GM12801 (cell line): ENCODE data around the gene KPNA4.

ENCODE experiments used
- CTCF ChIP-seq: IDR thresholded peaks from one replicate; pipeline ENCODE4 v1.5.1; 2011; ENCODE audit warnings: control low read depth; ENCODE audit not compliant: insufficient read length; ENCODE audit errors: extremely low read depth

The KPNA4 gene

GRCh38 chr3:160602259-160602658, 36.9 kb upstream of the KPNA4 start:
- no peak for TF ChIP-seq CTCF

- no peak for TF ChIP-seq CTCF
These were observed 35.9 kb upstream of the KPNA4 start for GRCh38 chr3:160601288-160601687.

- no peak for TF ChIP-seq CTCF
These were observed 33.5 kb upstream of the KPNA4 start for GRCh38 chr3:160598865-160599264.

GRCh38 chr3:160588023-160588422, 22.7 kb upstream of the KPNA4 start:
- TF ChIP-seq CTCF: no peak

GRCh38 chr3:160587105-160587504, 21.7 kb upstream of the KPNA4 start:
- TF ChIP-seq CTCF: no peak

- TF ChIP-seq CTCF: no peak
These were observed 21.3 kb upstream of the KPNA4 start for GRCh38 chr3:160586679-160587078.

GRCh38 chr3:160583451-160583850, 18.1 kb upstream of the KPNA4 start:
- no peak for TF ChIP-seq CTCF

- no peak for TF ChIP-seq CTCF
These were observed 15.6 kb upstream of the KPNA4 start for GRCh38 chr3:160580938-160581337.
